ENCODE measurements around the gene ASTN2.

DNA sequence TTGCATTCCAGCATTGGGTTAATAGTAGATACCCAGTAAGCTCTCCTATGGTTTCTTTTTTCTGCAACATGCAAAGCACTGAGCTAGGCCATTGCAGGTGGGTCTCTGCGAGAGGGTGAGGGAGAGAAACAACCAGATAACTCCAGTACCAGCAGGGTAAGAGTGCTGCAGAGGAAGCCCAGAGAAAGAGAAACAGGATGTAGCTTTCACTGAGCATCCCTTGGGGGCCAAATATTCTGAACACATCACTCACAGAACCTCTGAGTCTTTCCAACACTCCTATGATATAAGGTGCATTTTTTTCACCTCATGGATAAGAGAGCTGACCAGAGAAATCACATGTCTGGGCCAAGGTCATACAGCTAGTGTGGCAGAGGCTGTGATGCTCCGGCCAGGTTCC is 651.1 kb downstream of the ASTN2 start:
- TF ChIP-seq POLR2A (IDR thresholded peaks at IDR 0.05), result no peak
- TF ChIP-seq, protein P1, sequence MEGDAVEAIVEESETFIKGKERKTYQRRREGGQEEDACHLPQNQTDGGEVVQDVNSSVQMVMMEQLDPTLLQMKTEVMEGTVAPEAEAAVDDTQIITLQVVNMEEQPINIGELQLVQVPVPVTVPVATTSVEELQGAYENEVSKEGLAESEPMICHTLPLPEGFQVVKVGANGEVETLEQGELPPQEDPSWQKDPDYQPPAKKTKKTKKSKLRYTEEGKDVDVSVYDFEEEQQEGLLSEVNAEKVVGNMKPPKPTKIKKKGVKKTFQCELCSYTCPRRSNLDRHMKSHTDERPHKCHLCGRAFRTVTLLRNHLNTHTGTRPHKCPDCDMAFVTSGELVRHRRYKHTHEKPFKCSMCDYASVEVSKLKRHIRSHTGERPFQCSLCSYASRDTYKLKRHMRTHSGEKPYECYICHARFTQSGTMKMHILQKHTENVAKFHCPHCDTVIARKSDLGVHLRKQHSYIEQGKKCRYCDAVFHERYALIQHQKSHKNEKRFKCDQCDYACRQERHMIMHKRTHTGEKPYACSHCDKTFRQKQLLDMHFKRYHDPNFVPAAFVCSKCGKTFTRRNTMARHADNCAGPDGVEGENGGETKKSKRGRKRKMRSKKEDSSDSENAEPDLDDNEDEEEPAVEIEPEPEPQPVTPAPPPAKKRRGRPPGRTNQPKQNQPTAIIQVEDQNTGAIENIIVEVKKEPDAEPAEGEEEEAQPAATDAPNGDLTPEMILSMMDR (IDR thresholded peaks at IDR 0.05), result no peak

Measured in testis (tissue), 2 donors.